NCI-H226 (cell line): ENCODE data around the gene SLCO3A1.

ENCODE experiments used
- DNase-seq: peaks from one replicate; pipeline ENCODE4 v3.0.0-alpha.2; 2015

Gene SLCO3A1

DNA sequence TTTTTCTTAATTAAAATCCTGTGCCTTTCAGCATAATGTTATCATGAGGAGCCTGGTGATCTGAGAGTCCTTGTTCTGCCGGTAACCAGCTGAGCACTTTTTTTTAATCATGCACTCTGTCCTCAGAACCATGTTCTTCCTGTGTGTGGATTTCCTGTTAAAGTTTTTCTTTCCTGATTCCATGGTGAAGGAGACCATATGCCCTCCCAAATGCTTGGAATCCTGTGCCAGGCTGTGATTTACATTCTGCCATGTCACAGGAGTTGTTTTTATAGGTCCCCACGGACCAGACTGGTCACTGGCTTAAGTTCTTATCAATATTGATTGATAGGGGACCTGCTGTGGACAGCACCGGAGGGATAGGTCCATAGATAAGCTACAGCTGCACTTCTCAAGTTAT is 257.8 kb downstream of the SLCO3A1 start:
- DNase-seq, result no peak

DNA sequence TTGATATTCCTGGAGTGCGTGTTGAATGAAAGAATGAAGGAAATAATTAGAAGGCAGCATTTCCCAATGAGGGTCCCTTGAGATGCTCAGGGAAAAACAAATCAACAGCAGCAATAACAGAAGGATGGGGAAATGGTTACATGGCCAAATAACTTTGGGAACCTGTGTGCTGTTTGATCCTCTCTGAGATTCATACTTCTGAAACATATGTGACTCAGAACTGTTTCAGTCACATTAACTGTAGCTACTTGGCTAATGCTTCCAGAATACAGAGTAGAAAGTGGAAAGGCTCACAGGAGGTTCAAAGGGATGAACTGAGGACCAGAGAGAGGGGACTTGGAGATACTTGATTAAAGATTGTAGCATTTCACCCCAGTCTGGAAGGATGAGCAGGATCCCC is 258.2 kb downstream of the SLCO3A1 start:
- no peak for DNase-seq

DNA sequence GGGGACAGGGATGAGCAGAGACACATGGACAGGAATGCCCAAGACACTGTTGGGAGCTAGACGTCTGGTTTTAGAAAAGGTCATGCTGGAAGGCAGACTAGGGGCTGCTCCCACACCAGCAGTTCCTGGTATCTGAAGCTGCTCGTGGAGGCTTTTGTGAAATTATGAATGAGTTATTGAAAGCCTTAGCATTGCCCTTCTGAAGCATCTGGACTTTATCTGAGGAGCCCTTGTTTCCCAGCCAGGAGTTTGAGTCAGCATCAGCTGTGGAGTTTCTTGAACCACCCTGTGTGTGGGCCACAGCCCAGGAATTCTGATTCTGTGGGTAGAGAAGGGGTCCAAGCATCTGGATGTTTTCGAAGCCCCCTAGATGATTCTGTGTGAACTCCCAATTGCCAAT is 258.7 kb downstream of the SLCO3A1 start:
- no peak for DNase-seq

DNA sequence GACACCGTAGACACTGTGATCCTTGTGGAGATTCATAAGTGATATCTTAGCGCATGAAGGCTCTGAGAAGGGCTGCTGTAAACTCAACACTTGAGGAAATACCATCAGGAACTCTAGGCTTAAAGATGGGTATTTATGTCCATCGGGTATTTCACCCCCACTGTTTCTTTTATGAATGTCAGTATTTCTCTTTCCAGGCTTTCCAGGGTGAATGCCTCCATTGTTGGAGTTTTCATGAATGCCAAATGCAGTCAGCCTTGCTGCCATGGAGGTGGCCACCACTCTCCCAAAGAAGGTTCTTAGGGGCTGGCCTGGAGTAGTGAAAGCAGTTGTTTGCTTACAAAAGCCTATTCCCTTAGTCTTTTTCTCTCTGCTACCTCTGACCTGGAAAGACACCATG is 259.2 kb downstream of the SLCO3A1 start:
- no peak for DNase-seq

DNA sequence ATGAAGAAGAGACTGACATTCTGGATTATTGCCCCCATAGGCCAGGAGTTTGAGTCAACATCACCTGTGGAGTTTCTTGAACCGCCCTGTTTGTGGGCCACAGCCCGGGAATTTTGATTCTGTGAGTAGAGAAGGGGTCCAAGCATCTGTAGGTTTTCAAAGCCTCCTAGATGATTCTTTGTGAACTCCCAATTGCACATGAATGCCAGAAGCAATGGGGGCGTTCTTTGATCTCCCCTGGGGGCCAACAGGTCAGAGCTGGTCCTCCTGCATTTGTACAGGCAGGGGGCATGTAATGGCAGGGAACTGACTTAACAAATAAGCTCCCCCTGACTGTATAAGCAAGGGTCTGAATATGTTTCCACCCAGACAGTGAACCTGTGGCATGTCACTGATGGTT is 260.3 kb downstream of the SLCO3A1 start:
- DNase-seq, result no peak

DNA sequence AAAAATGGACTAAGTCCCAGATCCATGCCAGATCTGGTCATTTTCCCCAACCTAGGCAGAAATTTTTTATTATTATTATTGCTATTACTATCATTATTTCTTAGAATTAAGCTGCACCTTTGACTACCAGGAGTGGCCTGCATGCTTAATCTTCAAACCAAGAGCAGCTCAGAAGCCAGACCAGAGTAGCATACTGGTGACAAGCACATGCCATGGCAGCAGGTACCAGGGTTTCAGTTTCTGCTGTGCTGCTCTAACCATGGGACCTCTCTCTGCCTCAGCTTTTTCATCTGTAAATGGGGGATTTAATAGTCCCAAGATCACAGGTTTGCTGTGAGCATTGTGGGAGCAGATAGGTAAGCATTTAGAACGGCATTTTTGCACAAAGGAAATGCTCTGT is 262.3 kb downstream of the SLCO3A1 start:
- no peak for DNase-seq

DNA sequence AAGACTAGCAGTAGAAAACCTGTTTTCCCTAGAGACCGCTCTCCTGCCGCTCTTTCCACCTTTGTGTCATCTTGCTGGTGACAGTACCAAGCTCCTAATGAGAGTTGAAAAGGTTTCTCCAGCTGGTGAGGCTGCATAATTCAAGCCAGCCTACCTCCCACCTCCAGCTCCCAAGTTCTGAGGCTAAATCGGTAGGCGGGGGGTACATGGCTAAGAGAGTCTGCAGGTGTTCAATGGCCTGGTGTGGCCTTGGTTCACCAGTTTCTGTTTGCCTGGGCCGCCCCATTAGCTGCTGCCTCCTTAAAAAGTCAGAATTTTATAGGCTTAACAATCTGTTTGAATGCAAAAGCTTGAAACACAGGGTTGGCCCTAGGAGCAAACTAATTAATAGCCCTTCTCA is 262.8 kb downstream of the SLCO3A1 start:
- no peak for DNase-seq

DNA sequence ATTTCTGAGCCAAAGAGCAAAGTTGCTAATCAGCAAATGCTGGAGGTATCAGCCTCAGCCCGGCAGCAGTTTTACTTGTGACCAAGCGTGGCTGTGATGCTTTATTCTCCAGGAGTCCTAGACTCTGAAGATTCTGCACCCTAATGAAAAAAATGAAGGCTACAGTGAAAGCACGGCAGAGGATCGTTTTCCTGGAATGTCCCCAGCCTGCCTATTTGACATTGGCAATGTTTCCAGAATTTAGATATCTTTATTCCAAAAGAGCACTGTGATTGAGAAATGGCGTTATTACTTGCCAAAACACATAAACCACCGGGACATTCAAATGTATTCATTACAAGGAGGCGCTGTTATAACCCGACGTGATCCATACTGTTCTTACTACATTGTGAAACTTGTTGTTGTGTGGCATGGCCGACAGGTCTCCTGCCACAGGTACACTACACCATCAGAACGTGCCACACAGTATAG is 263.8 kb downstream of the SLCO3A1 start:
- DNase-seq, result no peak

DNA sequence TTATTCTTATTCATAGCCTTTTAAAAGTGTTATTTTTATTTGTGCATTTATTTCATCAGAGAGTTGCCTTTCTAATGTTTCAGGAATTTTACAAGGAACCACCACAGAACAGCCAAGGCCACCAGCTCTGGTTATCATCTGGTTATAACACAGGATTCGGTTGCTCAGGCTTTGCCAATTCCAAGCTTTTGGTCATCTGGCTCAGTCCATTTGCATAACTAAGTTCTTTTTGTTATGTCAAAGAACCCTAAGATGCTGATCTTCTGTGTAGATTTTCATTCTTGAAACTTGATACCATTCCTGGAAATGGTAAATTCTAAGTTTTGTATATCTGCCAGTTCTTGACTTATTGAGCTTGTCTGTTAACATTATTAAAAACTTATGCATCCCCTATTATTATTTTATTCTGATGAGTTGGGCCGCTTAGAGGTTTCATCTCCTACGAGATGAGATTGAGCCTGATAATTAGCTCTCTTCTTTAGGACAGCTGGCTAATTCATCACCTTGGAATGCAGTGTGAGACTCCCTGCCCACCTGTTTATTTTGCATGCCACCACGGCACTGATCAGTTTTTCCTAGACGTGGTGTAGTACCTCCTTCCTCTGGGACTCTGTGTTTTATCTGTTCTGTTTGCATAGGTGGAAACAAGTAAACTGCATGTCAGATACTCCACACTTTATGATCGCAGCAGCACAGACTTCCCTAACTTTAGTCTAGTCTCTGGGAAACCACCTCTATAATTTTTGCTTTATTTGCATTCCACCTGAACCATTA is 264.8 kb downstream of the SLCO3A1 start:
- DNase-seq, result no peak

DNA sequence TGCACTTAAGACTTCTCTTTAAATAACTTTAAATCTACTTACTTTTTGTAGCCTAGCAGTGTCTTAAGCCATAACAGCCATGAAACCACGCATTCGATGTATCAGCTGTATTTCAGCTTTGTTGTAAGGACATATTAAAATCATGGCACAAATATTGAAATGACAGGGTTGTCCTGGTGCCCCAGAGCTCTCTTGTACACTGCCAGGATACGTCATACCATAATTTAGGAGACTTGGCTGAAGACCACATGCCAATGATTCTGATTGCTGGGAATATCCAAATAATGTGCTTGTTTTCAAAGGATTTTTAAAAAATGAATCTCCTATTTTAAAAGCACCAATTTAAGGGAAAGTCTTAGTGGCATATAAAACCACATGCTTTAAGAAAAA is 265.4 kb downstream of the SLCO3A1 start:
- DNase-seq, result no peak

DNA sequence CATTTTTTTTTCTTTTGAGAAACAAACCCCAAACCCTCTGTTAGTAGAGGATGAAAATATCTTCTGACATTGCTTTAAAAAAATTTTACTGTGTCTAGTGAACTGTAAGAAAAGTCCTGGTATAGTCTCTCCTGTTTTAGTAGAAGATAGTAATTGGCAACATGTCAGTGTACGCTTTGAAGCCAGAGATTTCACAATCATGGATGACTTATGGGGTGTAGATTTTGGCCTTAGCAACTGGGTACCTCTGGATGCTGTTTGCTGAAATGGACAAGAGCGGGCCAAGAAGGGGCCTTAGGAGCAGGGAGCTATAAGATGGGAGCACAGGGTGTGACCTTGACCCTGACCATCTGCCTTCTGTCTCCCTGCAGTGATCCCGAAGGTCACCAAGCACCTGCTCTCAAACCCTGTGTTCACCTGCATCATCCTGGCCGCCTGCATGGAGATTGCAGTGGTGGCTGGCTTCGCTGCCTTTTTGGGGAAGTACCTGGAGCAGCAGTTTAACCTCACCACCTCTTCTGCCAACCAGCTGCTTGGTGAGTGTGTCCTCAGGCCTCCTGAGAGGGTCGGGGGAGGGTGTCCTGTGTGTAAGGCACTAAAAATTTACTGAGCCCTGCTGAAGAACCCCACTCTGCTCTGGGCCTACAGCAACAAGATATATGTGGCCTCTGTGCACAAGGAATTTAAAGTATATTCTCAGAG is 266.7 kb downstream of the SLCO3A1 start:
- no peak for DNase-seq

DNA sequence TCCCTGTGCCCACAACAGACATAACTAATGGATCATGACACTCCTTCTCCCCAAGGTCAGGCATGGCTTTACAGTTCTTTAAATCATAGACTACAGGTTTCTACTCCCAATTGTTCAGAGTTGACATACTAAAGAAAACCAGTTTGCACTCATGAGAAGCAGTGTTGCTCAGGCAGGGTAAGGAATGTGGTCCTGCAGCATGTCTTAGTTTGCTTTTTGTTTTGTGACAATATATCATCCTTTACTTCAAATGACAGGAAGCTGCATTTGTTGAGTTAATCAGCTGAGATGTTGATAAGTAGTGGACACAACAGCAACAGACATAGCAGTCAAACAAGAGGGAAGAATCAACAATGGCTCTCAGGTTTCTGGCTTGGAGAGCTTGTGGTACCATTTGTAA is 267.5 kb downstream of the SLCO3A1 start:
- no peak for DNase-seq

DNA sequence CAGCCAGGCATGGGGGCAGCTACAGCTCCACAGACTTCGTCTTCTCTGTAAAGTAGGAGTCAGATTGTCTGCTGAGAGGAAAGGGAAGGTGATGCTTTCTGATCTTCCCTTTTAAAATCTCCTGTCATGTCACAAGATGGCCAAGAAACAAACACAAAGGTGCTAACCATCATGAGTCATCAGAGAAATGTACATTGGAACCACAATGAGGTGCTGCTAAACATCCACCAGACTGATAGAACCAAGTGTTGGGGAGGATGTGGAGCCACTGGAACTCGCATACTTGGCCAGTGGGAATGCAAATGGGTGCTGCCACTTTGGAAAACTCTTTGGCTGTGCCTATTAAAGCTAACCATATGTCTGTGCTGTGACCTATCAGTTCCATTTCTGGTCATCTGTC is 268.8 kb downstream of the SLCO3A1 start:
- DNase-seq, result no peak

DNA sequence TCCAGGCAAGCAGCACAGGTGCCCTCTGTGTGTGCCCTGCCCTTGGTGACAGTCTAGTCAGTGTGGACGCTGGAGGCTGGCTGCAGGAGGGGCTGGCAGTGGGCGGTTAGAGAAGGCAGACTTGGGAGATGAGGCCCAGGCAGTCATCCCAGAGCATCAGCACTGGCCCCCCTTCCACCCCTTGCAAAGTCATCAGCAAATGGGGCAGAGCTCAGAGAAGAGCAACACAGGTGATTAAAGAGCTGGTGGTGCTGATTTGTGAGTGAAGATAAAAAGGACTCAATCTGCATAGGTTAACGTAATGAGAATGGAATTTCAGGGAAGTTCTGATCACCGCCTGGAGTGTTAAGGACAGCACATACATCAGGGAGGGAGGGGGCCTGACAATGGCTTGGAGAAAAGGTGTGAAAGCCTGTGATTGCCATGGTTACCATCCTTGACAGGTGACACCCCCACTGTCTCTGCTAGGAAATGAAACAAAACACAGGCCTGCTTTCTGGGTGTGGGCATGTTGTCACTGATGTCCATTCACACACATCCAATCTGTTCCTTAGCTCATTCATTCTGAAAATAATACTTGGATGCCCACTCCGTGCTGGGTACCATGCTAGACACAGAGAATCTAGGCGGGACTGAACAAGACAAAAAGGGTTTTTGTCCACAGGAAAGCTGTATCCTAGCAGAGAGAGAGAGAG is 270.6 kb downstream of the SLCO3A1 start:
- DNase-seq, result no peak

DNA sequence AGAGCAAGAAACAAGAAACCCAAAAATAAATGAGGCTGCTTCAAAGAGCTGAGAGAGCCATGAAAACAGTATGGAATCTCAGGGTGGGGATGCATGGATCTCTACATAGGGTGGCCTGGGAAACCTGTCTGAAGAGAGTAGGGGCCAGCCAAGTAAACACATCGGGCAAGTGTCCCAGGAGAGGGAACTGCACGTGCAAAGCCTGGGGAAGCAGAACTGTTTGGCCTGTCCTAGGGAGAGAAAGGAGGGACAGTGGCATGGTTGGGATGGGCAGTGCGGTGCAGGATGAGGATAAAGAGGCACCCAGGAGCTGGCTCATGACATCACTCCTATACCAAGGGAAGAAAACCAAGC is 271.1 kb downstream of the SLCO3A1 start:
- DNase-seq, result no peak

DNA sequence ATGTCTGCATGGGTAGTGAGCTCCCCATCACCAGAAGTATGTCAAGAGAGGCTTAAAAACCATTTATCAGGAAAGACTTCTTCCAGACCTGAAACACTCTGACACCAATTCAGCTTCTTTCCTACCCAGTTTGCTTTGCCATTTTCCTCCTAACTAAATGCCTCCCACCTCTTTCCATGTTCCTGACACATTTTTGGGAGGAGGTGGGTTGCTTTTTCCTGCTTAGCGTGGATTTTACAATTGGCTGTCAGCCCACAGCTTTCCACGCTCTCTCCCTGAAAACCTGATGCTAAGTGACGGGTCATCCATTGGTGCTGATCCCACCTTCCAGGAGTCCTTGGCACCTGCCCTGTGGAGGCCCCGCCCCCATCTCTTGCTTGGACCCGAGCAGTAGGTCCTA is 275.3 kb downstream of the SLCO3A1 start:
- DNase-seq, result no peak

DNA sequence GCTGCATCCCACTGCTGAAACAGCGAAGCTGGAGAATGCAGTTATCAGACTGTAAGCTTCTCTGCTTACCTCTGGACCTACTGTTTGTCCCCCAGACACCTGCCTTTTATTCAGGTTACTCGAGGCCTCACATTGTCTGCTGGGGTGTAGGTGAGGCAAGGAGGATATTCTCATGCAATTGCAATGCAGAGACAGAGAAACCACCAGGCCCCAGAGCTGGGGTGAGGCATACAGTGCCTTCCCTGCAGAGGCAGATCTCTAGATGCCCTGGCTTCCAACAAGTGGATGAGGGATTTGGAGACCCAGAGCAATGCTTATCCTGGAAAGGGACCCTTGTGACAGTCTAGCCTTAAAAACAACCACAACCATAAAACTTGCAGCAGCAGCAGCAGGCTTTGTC is 276.7 kb downstream of the SLCO3A1 start:
- no peak for DNase-seq

DNA sequence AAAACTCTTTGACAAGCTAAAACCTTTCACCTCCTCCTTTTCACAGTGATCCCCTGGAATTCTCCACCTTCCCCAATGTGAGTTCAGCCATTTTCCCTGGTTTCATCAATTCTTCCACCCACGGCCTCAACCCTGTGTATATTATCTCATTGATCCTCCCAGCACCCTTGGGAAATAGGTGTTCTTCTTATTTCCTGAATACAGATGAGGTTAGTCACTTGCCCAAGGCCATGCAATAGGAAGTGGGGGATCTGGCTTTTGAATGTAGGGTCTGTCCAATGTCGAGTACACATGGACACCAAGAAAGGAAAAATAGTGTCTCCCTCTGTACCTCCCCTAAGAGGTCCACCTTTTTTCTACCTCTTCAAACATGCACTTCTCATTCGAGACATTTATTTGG is 277.4 kb downstream of the SLCO3A1 start:
- no peak for DNase-seq

DNA sequence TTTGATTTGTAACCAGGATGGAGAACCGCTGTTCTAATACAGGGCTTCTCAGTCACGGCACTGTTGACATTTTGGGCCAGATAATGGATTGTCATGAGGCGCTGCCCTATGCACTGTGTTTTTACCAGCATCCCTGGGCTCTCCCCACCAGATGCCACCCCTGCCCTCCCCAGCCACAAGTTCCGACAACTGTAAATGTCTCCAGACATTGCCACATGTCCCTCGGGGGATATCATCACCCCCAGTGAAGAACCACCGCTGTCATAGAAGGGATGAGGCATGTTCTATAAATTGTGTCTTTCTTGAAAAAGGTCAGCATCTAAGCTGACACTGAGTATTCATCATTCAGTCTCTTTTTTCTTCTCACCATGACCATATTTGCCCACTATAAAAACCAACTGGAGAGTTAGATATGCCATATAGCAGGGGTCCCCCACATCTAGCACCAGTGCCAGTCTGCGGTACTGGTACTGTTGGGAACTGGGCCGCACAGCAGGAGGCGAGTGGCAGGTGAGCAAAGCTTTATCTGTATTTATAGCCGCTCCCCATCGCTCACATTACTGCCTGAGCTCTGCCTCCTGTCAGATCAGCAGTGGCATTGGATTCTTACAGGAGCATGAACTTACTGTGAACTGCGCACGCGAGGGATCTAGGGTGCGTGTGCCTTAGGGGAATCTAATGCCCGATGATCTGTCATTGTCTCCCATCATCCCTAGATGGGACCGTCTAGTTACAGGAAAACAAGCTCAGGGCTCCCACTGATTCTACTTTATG is 279.7 kb downstream of the SLCO3A1 start:
- DNase-seq, result no peak

DNA sequence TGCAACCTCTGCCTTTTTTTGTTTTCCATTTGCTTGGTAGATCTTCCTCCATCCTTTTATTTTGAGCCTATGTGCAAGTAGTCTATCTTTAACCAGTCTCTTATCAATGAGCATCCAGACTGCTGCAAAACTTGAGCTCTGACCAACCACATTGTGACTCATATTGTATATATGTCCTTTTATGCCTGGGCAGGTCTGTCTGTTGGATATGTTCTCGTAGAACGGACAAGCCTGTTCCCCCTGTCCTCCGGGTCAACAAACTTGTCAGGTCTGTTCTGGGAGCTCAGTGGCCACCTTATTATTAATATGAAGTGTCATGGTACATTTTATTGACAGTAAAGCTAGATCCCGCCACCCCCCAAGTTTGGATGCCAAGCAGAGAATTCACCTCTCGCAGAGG is 287.3 kb downstream of the SLCO3A1 start:
- DNase-seq, result no peak

DNA sequence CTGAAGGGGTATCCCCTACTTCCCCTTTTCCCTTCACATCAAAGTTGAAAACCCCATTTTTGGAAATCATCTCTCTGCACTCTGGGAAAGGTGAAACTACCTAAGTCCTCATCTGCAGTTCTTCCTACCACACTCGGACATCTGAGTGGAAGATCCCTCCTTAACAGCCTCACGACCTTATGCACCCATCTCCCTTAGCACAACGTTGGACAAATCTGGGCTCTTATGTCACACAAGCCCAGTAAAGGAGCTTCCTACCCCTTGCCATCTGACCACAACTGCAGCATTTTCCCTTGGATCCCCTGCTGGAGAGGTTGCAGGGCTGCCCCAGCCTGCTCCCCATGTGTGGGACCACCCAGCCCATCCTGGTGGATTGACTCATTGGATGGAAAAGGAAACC is 288.1 kb downstream of the SLCO3A1 start:
- DNase-seq, result no peak

DNA sequence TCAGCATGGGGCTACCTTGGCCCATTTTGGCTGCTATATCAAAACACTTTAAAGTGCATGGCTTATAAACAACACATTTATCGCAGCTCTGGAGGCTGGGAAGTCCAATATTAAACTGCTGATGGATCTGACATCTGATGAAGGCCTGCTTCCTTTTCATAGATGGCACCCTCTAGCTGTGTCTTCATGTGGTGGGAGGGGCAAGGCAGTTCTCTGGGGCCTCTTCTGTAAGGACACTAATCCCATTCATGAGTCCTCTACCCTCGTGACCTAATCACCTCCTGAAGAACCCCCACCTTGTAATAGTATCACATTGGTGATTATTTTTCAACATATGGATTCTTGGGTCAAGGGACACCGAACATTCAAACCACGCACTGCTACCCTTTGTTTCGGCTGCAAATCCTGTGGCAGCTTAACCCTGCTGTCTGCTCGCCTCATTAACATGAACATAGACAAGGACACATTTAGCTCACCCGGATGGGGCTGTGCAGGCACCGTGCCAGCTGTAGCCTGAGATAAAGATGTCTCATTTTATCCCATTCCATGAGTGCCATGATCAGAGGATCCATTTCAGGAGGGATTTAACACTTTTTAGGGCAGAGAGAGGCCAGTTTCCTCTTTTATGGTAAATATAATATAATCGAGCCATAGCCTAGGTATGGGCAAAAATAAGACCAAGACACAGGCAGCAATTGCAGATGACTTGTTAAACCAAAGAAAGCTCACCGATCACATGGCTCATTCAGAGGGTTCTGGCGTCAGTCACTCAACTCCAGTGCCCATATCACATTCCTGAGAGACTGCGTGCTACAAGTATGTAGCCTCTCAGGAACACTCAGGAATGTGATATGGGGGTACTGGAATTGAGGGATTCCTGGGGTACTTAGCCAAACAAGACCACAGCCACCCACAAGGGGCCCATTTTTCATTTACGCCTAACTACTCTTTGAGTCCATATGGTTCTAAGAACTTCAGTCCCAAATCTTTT is 289.0 kb downstream of the SLCO3A1 start:
- DNase-seq, result no peak
